HCT116 (cell line): ENCODE data around the gene APBA2.

ENCODE experiments used
- JUND ChIP-seq: IDR thresholded peaks from 2 replicates; pipeline ENCODE4 v1.6.1; 2012
- POLR2A ChIP-seq: IDR thresholded peaks from 2 replicates; pipeline ENCODE4 v1.7.0; 2011; ENCODE audit warnings: borderline replicate concordance; ENCODE audit not compliant: insufficient read depth, insufficient read length; ENCODE audit errors: extremely low read depth
- SP1 ChIP-seq: IDR thresholded peaks from 2 replicates; pipeline ENCODE4 v1.6.1; 2012; ENCODE audit warnings: low read depth
- SRF ChIP-seq: IDR thresholded peaks from 2 replicates; pipeline ENCODE4 v1.6.1; 2012; ENCODE audit warnings: low read depth
- TF ChIP-seq, protein P1 (sequence below), 3 experiments: fragments of 200-600 bp in 1 of 3; sonication (generic) in 1 of 3; IDR thresholded peaks in 2 of 3; conservative IDR thresholded peaks in 1 of 3; 2 replicates each; pipeline ENCODE4 v1.5.1; 2012 to 2017; ENCODE audit warnings: low read depth in 2 of 3, low read length in 2 of 3, antibody characterized with exemption in 1 of 3, borderline replicate concordance in 1 of 3, control low read depth in 1 of 3, mild to moderate bottlenecking in 1 of 3, mixed read lengths in 1 of 3, mixed run types in 1 of 3, moderate library complexity in 1 of 3; ENCODE audit not compliant: insufficient read depth in 1 of 3
- TF ChIP-seq, protein P2 (sequence below): IDR thresholded peaks from 2 replicates; pipeline ENCODE4 v1.6.1; 2011; ENCODE audit warnings: mild to moderate bottlenecking, low read length, moderate library complexity; ENCODE audit not compliant: insufficient replicate concordance; ENCODE audit errors: extremely low read depth

DNA sequence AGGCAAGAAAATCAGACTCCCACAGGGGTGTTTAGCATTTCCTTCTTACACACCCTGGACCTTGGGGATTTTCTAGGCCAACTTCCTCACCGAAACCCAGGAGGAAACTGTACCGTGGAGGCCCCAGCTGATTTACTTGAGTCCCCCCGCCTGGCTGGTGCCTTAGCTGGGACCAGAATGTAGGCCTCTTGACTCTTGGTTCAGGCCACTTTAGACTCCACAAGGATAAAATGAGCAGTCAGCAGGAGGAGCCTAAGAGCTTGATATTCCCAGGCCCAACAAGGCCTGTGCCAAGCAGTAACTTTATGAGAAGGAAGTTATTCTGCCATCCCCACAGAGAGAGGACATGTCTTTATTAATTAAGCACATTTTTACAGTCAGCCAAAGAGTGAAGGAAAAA is 4.6 kb upstream of the APBA2 start:
- TF ChIP-seq, protein P1, sequence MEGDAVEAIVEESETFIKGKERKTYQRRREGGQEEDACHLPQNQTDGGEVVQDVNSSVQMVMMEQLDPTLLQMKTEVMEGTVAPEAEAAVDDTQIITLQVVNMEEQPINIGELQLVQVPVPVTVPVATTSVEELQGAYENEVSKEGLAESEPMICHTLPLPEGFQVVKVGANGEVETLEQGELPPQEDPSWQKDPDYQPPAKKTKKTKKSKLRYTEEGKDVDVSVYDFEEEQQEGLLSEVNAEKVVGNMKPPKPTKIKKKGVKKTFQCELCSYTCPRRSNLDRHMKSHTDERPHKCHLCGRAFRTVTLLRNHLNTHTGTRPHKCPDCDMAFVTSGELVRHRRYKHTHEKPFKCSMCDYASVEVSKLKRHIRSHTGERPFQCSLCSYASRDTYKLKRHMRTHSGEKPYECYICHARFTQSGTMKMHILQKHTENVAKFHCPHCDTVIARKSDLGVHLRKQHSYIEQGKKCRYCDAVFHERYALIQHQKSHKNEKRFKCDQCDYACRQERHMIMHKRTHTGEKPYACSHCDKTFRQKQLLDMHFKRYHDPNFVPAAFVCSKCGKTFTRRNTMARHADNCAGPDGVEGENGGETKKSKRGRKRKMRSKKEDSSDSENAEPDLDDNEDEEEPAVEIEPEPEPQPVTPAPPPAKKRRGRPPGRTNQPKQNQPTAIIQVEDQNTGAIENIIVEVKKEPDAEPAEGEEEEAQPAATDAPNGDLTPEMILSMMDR (IDR thresholded peaks at IDR 0.05 in 2 of 3, conservative IDR thresholded peaks at IDR 0.05 in 1 of 3; ENCODE audit: borderline replicate concordance in 1 of 3, insufficient read depth in 1 of 3, low read depth in 2 of 3, low read length in 2 of 3) = no peak
- TF ChIP-seq JUND (no peak), SRF (no peak), SP1 (no peak), POLR2A (no peak)
- TF ChIP-seq, protein P2, sequence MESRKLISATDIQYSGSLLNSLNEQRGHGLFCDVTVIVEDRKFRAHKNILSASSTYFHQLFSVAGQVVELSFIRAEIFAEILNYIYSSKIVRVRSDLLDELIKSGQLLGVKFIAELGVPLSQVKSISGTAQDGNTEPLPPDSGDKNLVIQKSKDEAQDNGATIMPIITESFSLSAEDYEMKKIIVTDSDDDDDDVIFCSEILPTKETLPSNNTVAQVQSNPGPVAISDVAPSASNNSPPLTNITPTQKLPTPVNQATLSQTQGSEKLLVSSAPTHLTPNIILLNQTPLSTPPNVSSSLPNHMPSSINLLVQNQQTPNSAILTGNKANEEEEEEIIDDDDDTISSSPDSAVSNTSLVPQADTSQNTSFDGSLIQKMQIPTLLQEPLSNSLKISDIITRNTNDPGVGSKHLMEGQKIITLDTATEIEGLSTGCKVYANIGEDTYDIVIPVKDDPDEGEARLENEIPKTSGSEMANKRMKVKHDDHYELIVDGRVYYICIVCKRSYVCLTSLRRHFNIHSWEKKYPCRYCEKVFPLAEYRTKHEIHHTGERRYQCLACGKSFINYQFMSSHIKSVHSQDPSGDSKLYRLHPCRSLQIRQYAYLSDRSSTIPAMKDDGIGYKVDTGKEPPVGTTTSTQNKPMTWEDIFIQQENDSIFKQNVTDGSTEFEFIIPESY = no peak
